Left ventricle myocardium inferior (tissue), 1 donor: Measurements from ENCODE around the gene MFNG. TPM values are rescaled to one million over a fixed set of nuclear protein-coding genes. Genes with fewer than 3 reads are reported as not detected.

Experiments used
- DNase-seq: peaks from one replicate; pipeline ENCODE4 v3.0.0-alpha.2; 2020
- H3K27ac ChIP-seq: fragments of 200-600 bp; replicated peaks from 2 replicates; pipeline ENCODE4 v1.8.0; 2021
- H3K27me3 ChIP-seq: fragments of 200-600 bp; 2 replicates; pipeline ENCODE4 v1.8.0; 2021; ENCODE audit warnings: low read depth
- H3K36me3 ChIP-seq: fragments of 200-600 bp; 2 replicates; pipeline ENCODE4 v1.8.0; 2021
- H3K4me1 ChIP-seq: fragments of 200-600 bp; 2 replicates; pipeline ENCODE4 v1.8.0; 2021
- H3K4me3 ChIP-seq: fragments of 200-600 bp; 2 replicates; pipeline ENCODE4 v1.8.0; 2021; ENCODE audit warnings: mild to moderate bottlenecking, moderate library complexity
- H3K9me3 ChIP-seq: fragments of 200-600 bp; replicated peaks from 2 replicates; pipeline ENCODE4 v1.8.0; 2021
- CTCF ChIP-seq: fragments of 200-600 bp; IDR thresholded peaks from 2 replicates; pipeline ENCODE4 v1.8.0; 2021; ENCODE audit warnings: antibody characterized with exemption, mild to moderate bottlenecking, borderline replicate concordance
- intact Hi-C: fragments of 100-400 bp; cut with micrococcal nuclease; formaldehyde crosslinking; loops from one replicate; pipeline ENCODE4 v1.11.0; 2022
- total RNA-seq: library from RNA; stranded (reverse); fragmentation: NEBNext Ultra II Directional; extraction: Animal tissue kit (Norgen Biotek cat#: 25700); gene quantifications from one replicate; pipeline ENCODE4 v1.2.1, GENCODE V29; 2021
- donor health status: DM: no; HTN: yes; CAD: no; lungs with severe emphysema.

Gene MFNG
- total RNA-seq, 1 donor from 2014 or later, result 11.8 TPM

GRCh38 chr22:37508431-37508992 lies 22.3 kb upstream of the MFNG start:
- TF ChIP-seq CTCF, result peak; percentile 57

GRCh38 chr22:37507731-37508130 lies 21.5 kb upstream of the MFNG start:
- Histone ChIP-seq H3K4me3 (peak overlapping the region; percentile 15), H3K4me1 (peaks cover 85% of the 10 kb centered on the region), H3K27ac (peak overlapping the region; percentile 90), H3K27me3 (peaks cover 5% of the 10 kb centered on the region), H3K36me3 (peaks cover 23% of the 10 kb centered on the region), H3K9me3 (no peaks in the 10 kb centered on the region)
- intact Hi-C loops, result no loop called here
- TF ChIP-seq CTCF, result no peak
- DNase-seq, result no peak

More at GRCh38 chr22:37508431-37508992, 22.3 kb upstream of the MFNG start:
- Histone ChIP-seq H3K36me3 (peaks cover 23% of the 10 kb centered on the region), H3K27me3 (peaks cover 5% of the 10 kb centered on the region), H3K9me3 (no peaks in the 10 kb centered on the region), H3K27ac (peak overlapping the region; percentile 90), H3K4me1 (peaks cover 85% of the 10 kb centered on the region), H3K4me3 (peak overlapping the region; percentile 15)
- DNase-seq, result peak; percentile 44
- intact Hi-C loops, result no loop called here

- Histone ChIP-seq H3K27me3 (peaks cover 5% of the 10 kb centered on the region), H3K27ac (peak overlapping the region; percentile 90), H3K4me3 (no peak overlapping the region), H3K36me3 (peaks cover 23% of the 10 kb centered on the region), H3K4me1 (peaks cover 90% of the 10 kb centered on the region), H3K9me3 (no peaks in the 10 kb centered on the region)
- no peak for DNase-seq
- TF ChIP-seq CTCF, result no peak
- intact Hi-C loops, result no loop called here
These were observed 19.8 kb upstream of the MFNG start for GRCh38 chr22:37505989-37506388.

- Histone ChIP-seq H3K27me3 (peaks cover 8% of the 10 kb centered on the region), H3K27ac (peak overlapping the region; percentile 90), H3K36me3 (peaks cover 23% of the 10 kb centered on the region), H3K4me1 (peaks cover 90% of the 10 kb centered on the region), H3K9me3 (no peaks in the 10 kb centered on the region), H3K4me3 (no peak overlapping the region)
- no peak for TF ChIP-seq CTCF
- no peak for DNase-seq
- intact Hi-C loops, result no loop called here
These were observed 19.4 kb upstream of the MFNG start for GRCh38 chr22:37505565-37505964.

GRCh38 chr22:37504964-37505363 lies 18.8 kb upstream of the MFNG start:
- DNase-seq, result no peak
- Histone ChIP-seq H3K27ac (peak overlapping the region; percentile 90), H3K27me3 (peaks cover 14% of the 10 kb centered on the region), H3K9me3 (no peaks in the 10 kb centered on the region), H3K4me3 (no peak overlapping the region), H3K36me3 (peaks cover 23% of the 10 kb centered on the region), H3K4me1 (peaks cover 90% of the 10 kb centered on the region)
- intact Hi-C loops, result no loop called here
- no peak for TF ChIP-seq CTCF
